GM12878 (cell line): ENCODE data around the gene MAP7. TPM values are rescaled to one million over a fixed set of nuclear protein-coding genes. Genes with fewer than 3 reads are reported as not detected.
"Not testable (repeated sequence)": the region's sequence is repeated elsewhere in the genome, so short reads cannot be mapped to it uniquely, and the experiment has no call there.

ENCODE experiments used
- ATAC-seq: fragments of 200-7000 bp; cut with Tn5 transposase; 3 replicates; pipeline ENCODE4 v1.9.1; 2020; ENCODE audit warnings: mild to moderate bottlenecking, moderate library complexity
- BruUV-seq: library from RNA; stranded (reverse); fragments of 400-500 nt; replicated peaks from 2 replicates; lab custom pipeline; 2021; lab: Mats Ljungman, UMichigan
- CTCF ChIA-PET: fragments of 300-600 bp; sonication (Branson Sonifier 250); formaldehyde crosslinking; extraction: SDS; loops from one replicate; lab custom pipeline; 2021; ENCODE audit warnings: inconsistent platforms; lab: Yijun Ruan, JAX
- POLR2A ChIA-PET: fragments of 350-600 bp; formaldehyde crosslinking; extraction: SDS; loops from one replicate; lab custom pipeline; 2021; ENCODE audit warnings: inconsistent platforms; lab: Charles Lee
- RAD21 ChIA-PET: fragments of 300-600 bp; sonication (Branson Sonifier 250); formaldehyde crosslinking; loops from one replicate; lab custom pipeline; 2023; ENCODE audit warnings: antibody characterized with exemption; ENCODE audit not compliant: unreplicated experiment; lab: Charles Lee
- SMC1A ChIA-PET: fragments of 300-600 bp; sonication (Branson Sonifier 250); formaldehyde crosslinking; loops from one replicate; lab custom pipeline; 2023; ENCODE audit not compliant: unreplicated experiment, uncharacterized antibody; lab: Charles Lee
- DNase-seq: peaks from one replicate; pipeline ENCODE4 v3.0.0-alpha.2; 2011; ENCODE audit warnings: low read depth, low spot score
- FAIRE-seq: peaks from 3 replicates; lab custom pipeline; 2011; peaks lifted over from hg19 to GRCh38; lab: Jason Lieb, UNC
- H2AFZ ChIP-seq: 2 replicates; pipeline ENCODE4 v1.6.0; 2011; ENCODE audit warnings: low read depth, low read length, control low read depth; ENCODE audit not compliant: control insufficient read depth
- H3K27ac ChIP-seq: 2 replicates; pipeline ENCODE4 v1.5.1; 2011; ENCODE audit warnings: control low read depth; ENCODE audit not compliant: control insufficient read depth, insufficient read depth
- H3K27me3 ChIP-seq, 2 experiments: replicated peaks in 1 of 2; 2 replicates each; pipeline versions ENCODE4 v1.6.0 to v1.6.1; 2011; ENCODE audit warnings: low read length in 1 of 2; ENCODE audit not compliant: control insufficient read depth in 2 of 2, insufficient read depth in 2 of 2
- H3K36me3 ChIP-seq, 2 experiments: 2 replicates each; pipeline ENCODE4 v1.5.1; 2011; ENCODE audit warnings: low read length in 1 of 2; ENCODE audit not compliant: control insufficient read depth in 2 of 2, insufficient read depth in 2 of 2
- H3K4me1 ChIP-seq: 2 replicates; pipeline ENCODE4 v1.6.1; 2011; ENCODE audit warnings: mild to moderate bottlenecking, low read length, moderate library complexity, mixed read lengths; ENCODE audit not compliant: control insufficient read depth, insufficient read depth
- H3K4me2 ChIP-seq: 2 replicates; pipeline ENCODE4 v1.6.0; 2011; ENCODE audit warnings: control low read depth; ENCODE audit not compliant: control insufficient read depth, insufficient read depth
- H3K4me3 ChIP-seq: fragments of 200-600 bp; sonication (generic); 2 replicates; pipeline ENCODE4 v1.5.1; 2016
- H3K79me2 ChIP-seq: 2 replicates; pipeline ENCODE4 v1.6.0; 2011; ENCODE audit warnings: low read length; ENCODE audit not compliant: control insufficient read depth, insufficient read depth
- H3K9ac ChIP-seq: 2 replicates; pipeline ENCODE4 v1.8.0; 2011; ENCODE audit warnings: low read length, control low read depth, mixed read lengths; ENCODE audit not compliant: control insufficient read depth, insufficient read depth
- H3K9me3 ChIP-seq: replicated peaks from 3 replicates; pipeline ENCODE4 v1.5.1; 2011; ENCODE audit warnings: mild to moderate bottlenecking, low read length; ENCODE audit not compliant: control insufficient read depth, insufficient read depth
- H4K20me1 ChIP-seq: 2 replicates; pipeline ENCODE4 v1.6.0; 2011; ENCODE audit not compliant: control insufficient read depth, insufficient read depth
- BCL11A ChIP-seq: IDR thresholded peaks from 2 replicates; pipeline ENCODE4 v1.6.1; 2011; ENCODE audit warnings: low read depth, low read length
- CBFB ChIP-seq: IDR thresholded peaks from 2 replicates; pipeline ENCODE4 v1.6.1; 2016; ENCODE audit warnings: antibody characterized with exemption, low read depth
- DPF2 ChIP-seq: fragments of 450-650 bp; IDR thresholded peaks from 2 replicates; pipeline ENCODE4 v1.6.1; 2017; ENCODE audit warnings: mild to moderate bottlenecking
- KAT2A ChIP-seq: conservative IDR thresholded peaks from 2 replicates; pipeline ENCODE4 v1.6.1; 2011; ENCODE audit warnings: low read depth, low read length; ENCODE audit not compliant: control insufficient read depth
- MYC ChIP-seq: IDR thresholded peaks from 2 replicates; pipeline ENCODE4 v1.6.1; 2011; ENCODE audit warnings: mild to moderate bottlenecking, low read length, moderate library complexity, inconsistent platforms; ENCODE audit not compliant: insufficient read depth, insufficient replicate concordance, insufficient read length, severe bottlenecking
- NR2F1 ChIP-seq: fragments of 450-650 bp; conservative IDR thresholded peaks from 2 replicates; pipeline ENCODE4 v1.6.1; 2017; ENCODE audit warnings: mild to moderate bottlenecking
- PAX8 ChIP-seq: fragments of 450-650 bp; IDR thresholded peaks from 2 replicates; pipeline ENCODE4 v1.6.1; 2017; ENCODE audit warnings: mild to moderate bottlenecking, moderate library complexity
- USF2 ChIP-seq: IDR thresholded peaks from 2 replicates; pipeline ENCODE4 v1.6.1; 2011; ENCODE audit warnings: low read depth, low read length, improper control_type of control experiment, borderline replicate concordance
- ZNF384 ChIP-seq: IDR thresholded peaks from 2 replicates; pipeline ENCODE4 v1.6.1; 2012; ENCODE audit warnings: low read depth, mild to moderate bottlenecking, low read length, improper control_type of control experiment, borderline replicate concordance
- ZZZ3 ChIP-seq: IDR thresholded peaks from 2 replicates; pipeline ENCODE4 v1.6.1; 2011; ENCODE audit warnings: low read depth; ENCODE audit not compliant: control insufficient read depth, insufficient read length
- WGBS: methylation state at CpG from one replicate; pipeline ENCODE4 v1.1.6; 2016; ENCODE audit warnings: low lambda C conversion rate; ENCODE audit not compliant: insufficient replicate concordance, insufficient coverage; ENCODE audit errors: missing lambda C conversion rate; 5-methylcytosine and 5-hydroxymethylcytosine counted together
- in situ Hi-C: fragments of 300-500 bp; cut with MboI; formaldehyde crosslinking; loops from 9 replicates; pipeline ENCODE4 v1.14.3; 2018; ENCODE audit warnings: mixed read lengths
- intact Hi-C: fragments of 100-400 bp; cut with micrococcal nuclease; formaldehyde crosslinking; loops from one replicate; pipeline ENCODE4 v1.14.2; 2022; ENCODE audit not compliant: unreplicated experiment
- polyA plus RNA-seq, 11 experiments: library from polyadenylated mRNA; depleted of rRNA in 4 of 11; unstranded in 6 of 11; stranded (reverse) in 5 of 11; fragments of >200 nt; fragmentation: Nextera tagmentation in 4 of 11; fragmentation: Illumina TruSeq in 1 of 11; extraction: Ambion mirVana in 4 of 11; extraction: Trizol in 1 of 11; gene quantifications; 1 replicate in 1 of 11; 2 replicates in 10 of 11; pipeline versions ENCODE4 v1.2.1 to v1.2.3, GENCODE V29; 2011 to 2016; ENCODE audit warnings: inconsistent platforms in 2 of 11, missing spikeins in 2 of 11, low read depth in 1 of 11
- total RNA-seq, 4 experiments: library from RNA; depleted of rRNA in 3 of 4; stranded (reverse); fragments of >200 nt in 3 of 4; fragmentation: Illumina TruSeq in 1 of 4; extraction: Trizol in 1 of 4; gene quantifications; 2 replicates each; pipeline versions ENCODE4 v1.2.1 to v1.2.3, GENCODE V29; 2013 to 2021
- TF ChIP-seq, protein P1 (sequence below): fragments of 450-650 bp; formaldehyde crosslinking; IDR thresholded peaks from 2 replicates; pipeline ENCODE4 v1.4.0; 2022; ENCODE audit warnings: mild to moderate bottlenecking, moderate library complexity

MAP7 gene
- total and polyA plus RNA-seq, 10 of the 15 experiments (the other 5 are each of a cell fraction or from before 2014, with no cell fraction given) = 0.04 to 0.17 (median 0.08) TPM; not detected in 2

- no peak for TF ChIP-seq ZNF384
- no peak for TF ChIP-seq KAT2A
Observed at GRCh38 chr6:136435101-136435500, 115.1 kb downstream of the MAP7 start (continued).

DNA sequence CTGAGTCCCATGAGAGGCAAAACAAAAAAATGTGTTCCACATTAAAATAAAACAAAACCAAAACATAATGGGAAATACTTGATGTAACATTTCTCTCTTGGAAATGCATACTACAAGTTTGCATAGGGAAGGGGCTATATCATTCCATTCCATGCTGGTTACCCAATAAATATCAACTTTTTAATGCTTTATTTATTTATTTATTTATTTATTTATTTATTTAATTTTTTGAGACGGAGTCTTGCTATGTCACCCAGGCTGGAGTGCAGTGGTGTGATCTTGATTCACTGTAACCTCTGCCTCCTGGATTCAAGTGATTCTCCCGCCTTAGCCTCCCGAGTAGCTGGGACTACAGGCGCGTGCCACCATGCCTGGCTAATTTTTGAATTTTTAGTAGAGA, 118.9 kb downstream of the MAP7 start:
- CTCF ChIA-PET, ATAC-seq: not testable (repeated sequence)

GRCh38 chr6:136429264-136430065, 120.8 kb downstream of the MAP7 start:
- Histone ChIP-seq H3K4me2 (no peak overlapping the region), H3K79me2 (no peaks in the 10 kb centered on the region), H3K27ac (no peak overlapping the region), H3K36me3 (no peaks in the 10 kb centered on the region), H3K9ac (no peak overlapping the region), H2AFZ (no peak overlapping the region), H4K20me1 (no peaks in the 10 kb centered on the region), H3K9me3 (no peaks in the 10 kb centered on the region), H3K4me3 (no peak overlapping the region), H3K27me3 (no peaks in the 10 kb centered on the region; a peak in 1 of 4 replicates), H3K4me1 (no peaks in the 10 kb centered on the region)
- POLR2A ChIA-PET = no interaction called here
- BruUV-seq = no TSS peak
- whole genome bisulfite sequencing = 47% methylated on average over 8 of the region's 8 CpGs
- SMC1A ChIA-PET = no interaction called here
- DNase-seq (no peak), ATAC-seq (no peak), FAIRE-seq (no peak)
- CTCF ChIA-PET = no interaction called here
- RAD21 ChIA-PET = no interaction called here
- in situ Hi-C loops = no loop called here
- intact Hi-C loops = no loop called here
- no peak for TF ChIP-seq DPF2
- no peak for TF ChIP-seq MYC
- TF ChIP-seq USF2 = no peak
- no peak for TF ChIP-seq PAX8
- no peak for TF ChIP-seq ZZZ3
- no peak for TF ChIP-seq BCL11A
- no peak for TF ChIP-seq CBFB
- TF ChIP-seq, protein P1, sequence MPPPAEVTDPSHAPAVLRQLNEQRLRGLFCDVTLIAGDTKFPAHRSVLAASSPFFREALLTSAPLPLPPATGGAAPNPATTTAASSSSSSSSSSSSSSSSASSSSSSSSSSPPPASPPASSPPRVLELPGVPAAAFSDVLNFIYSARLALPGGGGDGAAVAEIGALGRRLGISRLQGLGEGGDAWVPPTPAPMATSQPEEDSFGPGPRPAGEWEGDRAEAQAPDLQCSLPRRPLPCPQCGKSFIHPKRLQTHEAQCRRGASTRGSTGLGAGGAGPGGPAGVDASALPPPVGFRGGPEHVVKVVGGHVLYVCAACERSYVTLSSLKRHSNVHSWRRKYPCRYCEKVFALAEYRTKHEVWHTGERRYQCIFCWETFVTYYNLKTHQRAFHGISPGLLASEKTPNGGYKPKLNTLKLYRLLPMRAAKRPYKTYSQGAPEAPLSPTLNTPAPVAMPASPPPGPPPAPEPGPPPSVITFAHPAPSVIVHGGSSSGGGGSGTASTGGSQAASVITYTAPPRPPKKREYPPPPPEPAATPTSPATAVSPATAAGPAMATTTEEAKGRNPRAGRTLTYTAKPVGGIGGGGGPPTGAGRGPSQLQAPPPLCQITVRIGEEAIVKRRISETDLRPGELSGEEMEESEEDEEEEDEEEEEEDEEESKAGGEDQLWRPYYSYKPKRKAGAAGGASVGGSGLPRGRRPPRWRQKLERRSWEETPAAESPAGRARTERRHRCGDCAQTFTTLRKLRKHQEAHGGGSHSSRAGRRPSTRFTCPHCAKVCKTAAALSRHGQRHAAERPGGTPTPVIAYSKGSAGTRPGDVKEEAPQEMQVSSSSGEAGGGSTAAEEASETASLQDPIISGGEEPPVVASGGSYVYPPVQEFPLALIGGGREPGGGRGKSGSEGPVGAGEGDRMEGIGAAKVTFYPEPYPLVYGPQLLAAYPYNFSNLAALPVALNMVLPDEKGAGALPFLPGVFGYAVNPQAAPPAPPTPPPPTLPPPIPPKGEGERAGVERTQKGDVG (CRISPR knock-in tag) = no peak
- no peak for TF ChIP-seq NR2F1

More for the DNA sequence above, 118.9 kb downstream of the MAP7 start:
- H3K4me3 ChIP-seq, H2AFZ ChIP-seq, H4K20me1 ChIP-seq, H3K4me1 ChIP-seq, intact Hi-C loops, RAD21 ChIA-PET, H3K27me3 ChIP-seq, H3K4me2 ChIP-seq, in situ Hi-C loops, DNase-seq, BruUV-seq, SMC1A ChIA-PET, POLR2A ChIA-PET, H3K36me3 ChIP-seq, H3K9ac ChIP-seq, H3K27ac ChIP-seq, H3K79me2 ChIP-seq, FAIRE-seq, H3K9me3 ChIP-seq: not testable (repeated sequence)
- WGBS = 74% methylated on average over 5 of the region's 5 CpGs
